Measurements from ENCODE around the gene SMYD3.

SMYD3 gene

GRCh38 chr1:246373828-246374569 is 133.1 kb downstream of the SMYD3 start:
- Histone ChIP-seq H3K36me3 (ENCODE audit: control insufficient read depth in 2 of 2, insufficient read depth in 1 of 2, low read length in 2 of 2) (no peaks in the 10 kb centered on the region), H3K4me1 (ENCODE audit: control insufficient read depth, insufficient read depth, low read length) (no peaks in the 10 kb centered on the region), H3K4me3 (ENCODE audit: low read depth, low read length) (no peak overlapping the region), H3K9me3 (ENCODE audit: control insufficient read depth, insufficient read depth, low read depth, low read length) (no peaks in the 10 kb centered on the region), H3K27ac (ENCODE audit: extremely low read depth, low read depth, low read length) (no peak overlapping the region)
- POLR2A ChIA-PET: no interaction called here
- CTCF ChIA-PET: no interaction called here
- TF ChIP-seq PATZ1 (tag by site-specific recombination; IDR thresholded peaks at IDR 0.05): no peak
- no peak for TF ChIP-seq ZNF621 (tag by site-specific recombination; IDR thresholded peaks at IDR 0.05)
- no peak for TF ChIP-seq ZNF514 (tag by site-specific recombination; IDR thresholded peaks at IDR 0.05)
- no peak for TF ChIP-seq ZNF366 (tag by site-specific recombination; conservative IDR thresholded peaks at IDR 0.05)
- no peak for TF ChIP-seq ZNF23 (tag by site-specific recombination; IDR thresholded peaks at IDR 0.05; ENCODE audit: borderline replicate concordance)
- no peak for TF ChIP-seq ZBTB17 (tag by site-specific recombination; IDR thresholded peaks at IDR 0.05)
- no peak for TF ChIP-seq BCL11A (tag by site-specific recombination; IDR thresholded peaks at IDR 0.05; ENCODE audit: low read depth)
- TF ChIP-seq KLF8 (tag by site-specific recombination; IDR thresholded peaks at IDR 0.05): no peak

DNA sequence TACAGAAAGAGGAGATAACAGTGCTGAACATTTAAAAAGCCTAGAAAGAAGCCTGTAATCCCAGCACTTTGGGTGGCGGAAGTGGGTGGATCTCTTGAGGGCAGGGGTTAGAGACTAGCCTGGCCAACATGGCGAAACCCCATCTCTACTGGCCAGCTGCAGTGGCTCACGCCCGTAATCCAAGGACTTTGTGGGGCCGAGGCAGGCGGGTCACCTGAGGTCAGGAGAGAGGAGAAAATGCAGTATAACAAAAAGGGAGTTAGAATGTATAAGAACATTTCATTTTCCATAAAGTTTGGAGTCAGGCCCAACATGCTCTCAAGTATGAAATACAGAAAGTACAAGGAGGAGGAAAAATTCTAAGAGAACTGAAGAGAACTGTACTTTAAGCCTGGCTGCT is 134.5 kb downstream of the SMYD3 start:
- CTCF ChIA-PET: no interaction called here
- H3K36me3 ChIP-seq (ENCODE audit: control insufficient read depth in 2 of 2, insufficient read depth in 1 of 2, low read length in 2 of 2): no peaks in the 10 kb centered on the region
- POLR2A ChIA-PET: no interaction called here
- TF ChIP-seq BCL11B (tag by site-specific recombination; IDR thresholded peaks at IDR 0.05; ENCODE audit: low read depth) (no peak), ZNF398 (tag by site-specific recombination; IDR thresholded peaks at IDR 0.05) (no peak), ZNF785 (tag by site-specific recombination; IDR thresholded peaks at IDR 0.05) (no peak), HOXC10 (CRISPR knock-in tag; IDR thresholded peaks at IDR 0.05) (no peak), ZBTB8A (tag by site-specific recombination; IDR thresholded peaks at IDR 0.05) (no peak), ZNF76 (tag by site-specific recombination; IDR thresholded peaks at IDR 0.05; ENCODE audit: borderline replicate concordance, low read depth) (no peak), ZNF670 (tag by site-specific recombination; IDR thresholded peaks at IDR 0.05; ENCODE audit: low read depth) (no peak), ZNF704 (tag by site-specific recombination; IDR thresholded peaks at IDR 0.05) (no peak), WT1 (tag by site-specific recombination; IDR thresholded peaks at IDR 0.05) (no peak), ZNF121 (tag by site-specific recombination; IDR thresholded peaks at IDR 0.05) (no peak), ZNF23 (tag by site-specific recombination; IDR thresholded peaks at IDR 0.05; ENCODE audit: borderline replicate concordance) (no peak), ZBTB21 (tag by site-specific recombination; IDR thresholded peaks at IDR 0.05) (no peak), TSHZ1 (tag by site-specific recombination; IDR thresholded peaks at IDR 0.05; ENCODE audit: borderline replicate concordance) (no peak), MEIS1 (CRISPR knock-in tag; IDR thresholded peaks at IDR 0.05; ENCODE audit: borderline replicate concordance) (no peak), ZNF837 (tag by site-specific recombination; IDR thresholded peaks at IDR 0.05) (no peak), ZNF623 (tag by site-specific recombination; IDR thresholded peaks at IDR 0.05) (no peak), ZNF664 (tag by site-specific recombination; IDR thresholded peaks at IDR 0.05) (no peak)
- TF ChIP-seq, protein P1, sequence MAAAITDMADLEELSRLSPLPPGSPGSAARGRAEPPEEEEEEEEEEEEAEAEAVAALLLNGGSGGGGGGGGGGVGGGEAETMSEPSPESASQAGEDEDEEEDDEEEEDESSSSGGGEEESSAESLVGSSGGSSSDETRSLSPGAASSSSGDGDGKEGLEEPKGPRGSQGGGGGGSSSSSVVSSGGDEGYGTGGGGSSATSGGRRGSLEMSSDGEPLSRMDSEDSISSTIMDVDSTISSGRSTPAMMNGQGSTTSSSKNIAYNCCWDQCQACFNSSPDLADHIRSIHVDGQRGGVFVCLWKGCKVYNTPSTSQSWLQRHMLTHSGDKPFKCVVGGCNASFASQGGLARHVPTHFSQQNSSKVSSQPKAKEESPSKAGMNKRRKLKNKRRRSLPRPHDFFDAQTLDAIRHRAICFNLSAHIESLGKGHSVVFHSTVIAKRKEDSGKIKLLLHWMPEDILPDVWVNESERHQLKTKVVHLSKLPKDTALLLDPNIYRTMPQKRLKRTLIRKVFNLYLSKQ (tag by site-specific recombination; IDR thresholded peaks at IDR 0.05; ENCODE audit: borderline replicate concordance): no peak
- no peaks in the 10 kb centered on the region for H3K9me3 ChIP-seq (ENCODE audit: control insufficient read depth, insufficient read depth, low read depth, low read length)
- no peaks in the 10 kb centered on the region for H3K4me1 ChIP-seq (ENCODE audit: control insufficient read depth, insufficient read depth, low read length)
- no peak overlapping the region for H3K27ac ChIP-seq (ENCODE audit: extremely low read depth, low read depth, low read length)
- no peak overlapping the region for H3K4me3 ChIP-seq (ENCODE audit: low read depth, low read length)
